Measurements from ENCODE around the gene LIPT1.
"Not testable (repeated sequence)": the region's sequence is repeated elsewhere in the genome, so short reads cannot be mapped to it uniquely, and the experiment has no call there.

The LIPT1 gene

DNA sequence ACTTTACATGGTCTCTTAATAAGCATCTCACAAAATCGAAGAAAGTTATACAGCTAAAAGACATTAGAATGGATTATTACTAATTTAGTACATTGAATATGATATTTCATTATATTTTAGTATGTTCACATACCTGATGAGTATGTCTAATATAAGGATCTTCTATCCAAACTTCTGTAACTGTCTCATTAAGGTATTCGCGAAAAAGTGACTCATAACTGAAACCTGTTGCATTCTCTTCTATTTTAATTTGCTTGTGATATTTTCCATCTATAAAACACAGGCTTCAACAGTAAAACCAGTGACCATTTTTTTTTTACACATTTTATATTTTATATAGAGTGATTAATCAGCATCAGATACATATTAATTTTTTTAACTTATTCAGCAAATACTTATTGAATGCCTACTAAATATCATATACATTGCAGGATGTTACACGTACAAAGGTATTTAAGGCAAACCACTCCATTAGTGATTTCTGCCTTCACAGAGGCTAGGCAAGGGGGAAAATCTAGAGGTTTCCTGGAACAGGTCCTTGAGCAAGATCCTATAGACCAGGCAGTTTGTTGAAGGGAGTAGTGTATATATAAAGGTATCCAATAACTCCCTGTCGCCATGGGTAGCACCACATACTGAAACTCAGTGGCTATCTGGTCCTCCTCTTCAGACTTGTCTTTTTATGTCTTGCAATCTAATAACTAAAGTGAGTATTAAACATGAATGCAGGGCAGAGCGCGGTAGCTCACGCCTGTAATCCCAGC is 16.8 kb downstream of the LIPT1 start:
- no peak for DNase-seq (ENCODE audit: low read depth in 2 of 2)

DNA sequence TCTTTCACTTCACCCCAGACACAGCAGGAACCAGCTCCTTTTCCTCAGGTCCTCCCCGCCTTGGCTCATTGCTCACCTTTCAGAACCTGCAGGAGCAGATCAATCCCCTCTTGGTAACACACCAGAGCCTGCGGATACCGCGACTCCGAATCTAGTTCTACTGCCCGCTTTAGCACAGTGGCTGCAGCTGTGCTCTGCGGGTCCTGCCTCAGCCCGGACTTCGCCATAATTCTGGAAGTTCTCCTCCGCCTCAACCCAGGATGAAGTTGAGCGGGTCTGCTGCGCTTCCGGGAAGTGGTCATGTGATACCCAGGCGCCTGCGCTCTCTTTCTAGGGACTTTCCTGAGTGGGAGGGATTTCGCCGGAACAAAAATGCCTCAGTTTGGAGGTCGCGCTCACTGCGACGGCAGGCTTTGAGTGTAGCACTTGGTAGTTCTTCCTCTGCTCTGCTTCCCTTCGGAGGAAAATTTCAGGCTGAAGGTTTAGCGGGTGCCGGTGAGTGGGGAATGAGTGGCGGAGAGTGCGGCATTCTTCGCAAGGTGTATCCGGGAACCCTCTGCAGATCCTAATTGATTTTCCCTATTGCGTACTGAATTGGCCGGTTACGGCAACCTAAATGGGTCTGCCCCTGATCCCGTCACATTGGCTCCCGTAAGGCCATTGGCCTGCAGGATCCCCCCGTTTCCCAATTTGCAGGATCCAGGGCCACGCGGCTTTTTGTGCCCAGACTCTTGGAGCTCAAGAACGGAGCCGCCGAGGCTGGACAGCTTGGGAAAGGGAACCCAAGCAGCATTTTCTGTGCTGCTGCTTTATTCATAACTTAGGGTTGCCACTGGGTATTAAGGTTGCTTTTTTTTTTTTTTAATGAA is 26.2 kb downstream of the LIPT1 start, which contains the start of the genes MITD1 and MRPL30:
Gene MITD1, minus strand, starts transcription at position 304 of the 869 bp plus-strand sequence. Its CDS starts 77 bp downstream, at position 227.
Gene MRPL30, plus strand, starts transcription at position 430 of the 869 bp plus-strand sequence. CDS start 5,020 bp downstream, outside the sequence.
- peak; percentile 67 to 77 for DNase-seq (ENCODE audit: low read depth in 2 of 2)

GRCh38 chr2:99181624-99182000 is 26.8 kb downstream of the LIPT1 start:
- no peak for DNase-seq (ENCODE audit: low read depth in 2 of 2)

DNA sequence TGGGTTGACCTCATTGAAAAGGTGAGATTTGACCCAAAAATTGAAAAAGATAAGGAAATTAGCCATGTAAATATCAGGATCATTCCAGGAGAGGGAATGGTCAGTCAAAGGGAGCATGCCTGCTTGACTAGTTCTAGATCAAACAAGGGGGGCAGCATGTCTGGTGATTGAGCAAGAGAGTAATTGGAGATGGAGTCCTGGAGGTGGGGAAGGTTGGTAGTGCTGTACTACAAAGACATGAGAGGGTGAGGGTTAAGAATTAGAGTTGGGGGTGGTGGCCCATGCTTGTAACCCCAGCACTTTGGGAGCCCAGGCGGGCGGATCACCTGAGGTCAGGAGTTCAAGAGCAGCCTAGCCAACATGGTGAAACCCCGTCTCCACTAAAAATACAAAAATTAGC is 28.3 kb downstream of the LIPT1 start:
- DNase-seq (ENCODE audit: low read depth in 2 of 2), result no peak

GRCh38 chr2:99184811-99185210 is 30.0 kb downstream of the LIPT1 start:
- DNase-seq (ENCODE audit: low read depth in 2 of 2), result no peak

DNA sequence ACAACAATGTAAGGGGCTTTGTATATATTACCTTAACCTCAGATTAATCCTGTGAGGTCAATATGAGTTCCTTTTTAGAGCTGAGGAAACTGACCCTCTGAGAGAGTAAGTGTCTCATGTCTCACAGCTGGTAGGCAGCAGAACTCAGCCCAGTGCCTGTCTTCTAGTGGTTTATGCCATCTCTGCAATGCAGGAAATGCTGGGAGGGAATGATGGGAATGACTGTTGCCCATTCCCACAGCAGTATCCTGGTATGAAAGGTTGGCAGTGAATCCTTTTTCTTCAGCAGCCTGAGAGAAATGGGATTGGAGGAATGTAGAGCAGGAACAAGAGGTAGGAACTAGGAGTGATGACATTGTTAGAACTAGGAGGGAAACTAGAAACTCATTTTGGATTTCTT is 32.2 kb downstream of the LIPT1 start:
- no peak for DNase-seq (ENCODE audit: low read depth in 2 of 2)

- no peak for DNase-seq (ENCODE audit: low read depth in 2 of 2)
These were observed 33.6 kb downstream of the LIPT1 start for GRCh38 chr2:99188357-99188756.

GRCh38 chr2:99190548-99190947 is 35.8 kb downstream of the LIPT1 start:
- DNase-seq (ENCODE audit: low read depth in 2 of 2), result no peak

DNA sequence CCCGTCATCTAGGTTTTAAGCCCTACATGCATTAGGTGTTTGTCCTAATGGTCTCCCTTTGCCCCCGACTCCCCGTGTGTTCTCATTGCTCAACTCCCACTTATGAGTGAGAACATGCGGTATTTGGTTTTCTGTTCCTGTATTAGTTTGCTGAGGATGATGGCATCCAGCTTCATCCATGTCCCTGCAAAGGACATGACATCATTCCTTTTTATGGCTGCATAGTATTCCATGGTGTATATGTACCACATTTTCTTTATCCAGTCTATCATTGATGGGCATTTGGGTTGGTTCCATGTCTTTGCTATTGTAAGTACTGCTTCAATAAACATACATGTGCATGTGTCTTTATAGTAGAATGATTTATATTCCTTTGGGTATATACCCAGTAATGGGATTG is 37.6 kb downstream of the LIPT1 start:
- DNase-seq (ENCODE audit: low read depth in 2 of 2), result not testable (repeated sequence)

GRCh38 chr2:99198103-99198841 is 43.5 kb downstream of the LIPT1 start:
- no peak for DNase-seq (ENCODE audit: low read depth in 2 of 2)

DNA sequence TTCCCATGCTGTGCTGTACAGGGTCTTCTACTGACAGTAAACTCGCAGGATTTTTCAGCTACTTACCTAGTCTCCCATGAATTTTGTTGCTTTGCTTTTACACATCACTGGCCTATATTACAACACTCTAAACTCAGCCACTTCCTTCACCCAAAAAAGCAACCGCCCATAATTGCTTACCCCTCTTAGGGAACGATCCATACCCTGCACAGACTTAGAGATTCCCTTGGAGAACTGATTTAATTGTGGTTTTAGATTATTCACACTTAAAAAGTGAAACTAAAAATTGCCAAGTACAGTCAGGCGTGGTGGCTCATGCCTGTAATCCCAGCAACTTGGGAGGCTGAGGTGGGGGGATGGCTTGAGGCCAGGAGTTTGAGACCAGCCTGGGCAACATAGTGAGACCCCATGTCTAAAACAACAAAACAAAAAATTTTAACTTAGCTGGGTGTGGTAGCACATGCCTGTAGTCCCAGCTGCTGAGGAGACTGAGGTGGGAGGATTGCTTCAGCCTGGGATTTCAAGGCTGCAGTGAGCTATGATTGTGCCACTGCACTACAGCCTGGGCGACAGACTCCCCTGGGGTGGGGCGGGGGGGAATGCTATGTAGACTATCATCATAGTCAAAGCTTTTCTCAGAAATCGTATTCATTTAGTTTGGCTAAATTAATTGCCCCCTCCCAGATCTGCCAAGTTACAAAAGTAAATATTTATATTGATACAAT is 45.5 kb downstream of the LIPT1 start:
- no peak for DNase-seq (ENCODE audit: low read depth in 2 of 2)

DNA sequence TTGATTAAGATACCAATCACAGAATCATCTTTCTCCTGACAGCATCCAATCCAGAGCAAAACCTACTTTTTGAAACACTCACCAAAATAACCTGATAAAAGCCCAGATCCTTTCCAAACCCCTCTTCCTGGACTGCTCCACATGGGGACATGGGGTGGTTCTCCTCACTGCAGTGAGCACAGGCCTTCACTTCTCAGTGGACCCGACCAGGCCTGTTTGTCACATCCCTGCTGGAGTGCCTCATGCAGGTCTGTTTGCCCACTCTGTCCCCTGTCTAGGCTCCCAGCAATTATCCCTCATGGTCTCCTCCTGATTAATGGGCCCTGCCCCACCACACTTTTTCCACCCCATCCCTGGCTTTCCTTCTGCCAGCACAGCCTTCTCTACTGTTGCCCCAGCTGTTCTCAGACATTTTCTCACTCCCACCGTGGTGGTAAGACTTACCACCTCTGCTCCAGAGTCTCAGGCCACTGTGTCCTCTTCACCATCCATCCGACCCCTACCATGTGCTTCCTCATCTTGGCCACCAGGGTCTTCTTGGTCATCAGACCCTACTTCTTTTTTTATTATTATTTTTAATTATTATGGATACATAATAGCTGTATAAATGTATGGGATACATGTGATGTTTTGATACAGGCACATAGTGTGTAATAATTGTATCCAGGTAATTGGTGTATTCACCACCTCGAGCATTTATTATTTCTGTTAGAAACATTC is 47.4 kb downstream of the LIPT1 start:
- no peak for DNase-seq (ENCODE audit: low read depth in 2 of 2)

DNA sequence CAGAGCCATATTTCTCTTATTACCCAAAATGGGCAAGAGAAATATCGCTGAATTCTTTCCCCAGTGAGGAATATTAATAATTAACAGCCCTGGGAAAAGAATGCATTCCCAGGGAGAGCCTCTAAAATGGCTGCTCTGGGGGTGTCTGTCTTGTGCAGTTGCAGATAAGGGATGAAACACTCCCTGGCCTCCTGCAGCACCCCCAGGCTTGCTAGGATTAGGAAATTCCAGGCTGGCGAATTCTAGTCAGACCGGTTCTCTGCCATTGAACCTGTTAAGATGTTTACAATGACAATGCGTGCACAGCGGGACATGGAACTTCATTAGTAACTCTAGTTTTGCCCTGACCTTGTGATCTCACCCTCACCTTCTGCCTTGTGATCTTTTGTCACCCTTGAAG is 50.7 kb downstream of the LIPT1 start:
- DNase-seq (ENCODE audit: low read depth in 2 of 2), result no peak

Data from stimulated activated CD4-positive, alpha-beta T cell treated with anti-CD3 and anti-CD28 coated beads, Interleukin-1b, Interleukin-23, amount 100 ng/mL, for 1 hour (primary cell).